Measurements from ENCODE around the gene DLG1. TPM values are rescaled to one million over a fixed set of nuclear protein-coding genes. Genes with fewer than 3 reads are reported as not detected.

DLG1 gene
- total RNA-seq, 4 donors from 2014 or later = 103 to 150 (median 122) TPM

GRCh38 chr3:197174927-197175326 is 123.5 kb downstream of the DLG1 start:
- Histone ChIP-seq H3K27ac (no peak overlapping the region), H3K27me3 (no peaks in the 10 kb centered on the region), H3K9me3 (no peaks in the 10 kb centered on the region), H3K36me3 (peaks cover 0 to 5% (median 0%) of the 10 kb centered on the region in 3 donors), H3K4me3 (no peak overlapping the region), H3K4me1 (no peaks in the 10 kb centered on the region)
- 37 to 44% methylated on average over 3 of the region's 3 CpGs for WGBS, 2 donors
- DNase-seq = no peak
- TF ChIP-seq CTCF (IDR thresholded peaks at IDR 0.05) (no peak), POLR2A (IDR thresholded peaks at IDR 0.05) (no peak)
- intact Hi-C loops (cut with DNase I) = no loop called here

GRCh38 chr3:197173620-197174019 is 124.8 kb downstream of the DLG1 start:
- DNase-seq = no peak
- no peak overlapping the region for H3K4me3 ChIP-seq
- H3K9me3 ChIP-seq = no peaks in the 10 kb centered on the region
- WGBS, 2 donors = 85 to 89% methylated on average over 4 of the region's 4 CpGs
- TF ChIP-seq POLR2A (IDR thresholded peaks at IDR 0.05) (no peak), CTCF (IDR thresholded peaks at IDR 0.05) (no peak)
- H3K4me1 ChIP-seq = no peaks in the 10 kb centered on the region
- peaks cover 0 to 7% (median 0%) of the 10 kb centered on the region in 3 donors for H3K36me3 ChIP-seq
- no peaks in the 10 kb centered on the region for H3K27me3 ChIP-seq
- H3K27ac ChIP-seq = no peak overlapping the region
- intact Hi-C loops (cut with DNase I) = no loop called here

- Histone ChIP-seq H3K27me3 (no peaks in the 10 kb centered on the region), H3K4me1 (no peaks in the 10 kb centered on the region), H3K27ac (no peak overlapping the region), H3K9me3 (no peaks in the 10 kb centered on the region), H3K36me3 (peaks cover 0 to 9% (median 0%) of the 10 kb centered on the region in 3 donors), H3K4me3 (no peak overlapping the region)
- 0 to 56% methylated on average over 1 of the region's 1 CpG for WGBS, 2 donors
- intact Hi-C loops (cut with DNase I) = no loop called here
- TF ChIP-seq CTCF (IDR thresholded peaks at IDR 0.05) (no peak), POLR2A (IDR thresholded peaks at IDR 0.05) (no peak)
- DNase-seq = no peak
Observed at GRCh38 chr3:197171481-197172067, 126.8 kb downstream of the DLG1 start.

GRCh38 chr3:197169028-197169427 is 129.4 kb downstream of the DLG1 start:
- H3K4me1 ChIP-seq = no peaks in the 10 kb centered on the region
- no peak overlapping the region for H3K4me3 ChIP-seq
- DNase-seq = no peak
- H3K36me3 ChIP-seq = peaks cover 0 to 21% (median 3%) of the 10 kb centered on the region in 3 donors
- H3K9me3 ChIP-seq = no peaks in the 10 kb centered on the region
- TF ChIP-seq CTCF (IDR thresholded peaks at IDR 0.05) (no peak), POLR2A (IDR thresholded peaks at IDR 0.05) (no peak)
- H3K27ac ChIP-seq = no peak overlapping the region
- H3K27me3 ChIP-seq = no peaks in the 10 kb centered on the region
- WGBS, 2 donors = 88 to 100% methylated on average over 1 of the region's 1 CpG
- intact Hi-C loops (cut with DNase I) = no loop called here

GRCh38 chr3:197168606-197169005 is 129.8 kb downstream of the DLG1 start:
- intact Hi-C loops (cut with DNase I) = no loop called here
- DNase-seq = no peak
- WGBS, 2 donors = 65 to 70% methylated on average over 2 of the region's 2 CpGs
- no peaks in the 10 kb centered on the region for H3K9me3 ChIP-seq
- peaks cover 0 to 25% (median 3%) of the 10 kb centered on the region in 3 donors for H3K36me3 ChIP-seq
- no peak for TF ChIP-seq POLR2A (IDR thresholded peaks at IDR 0.05)
- TF ChIP-seq CTCF (IDR thresholded peaks at IDR 0.05) = no peak
- no peaks in the 10 kb centered on the region for H3K4me1 ChIP-seq
- no peaks in the 10 kb centered on the region for H3K27me3 ChIP-seq
- H3K4me3 ChIP-seq = no peak overlapping the region
- no peak overlapping the region for H3K27ac ChIP-seq
